Esophagus squamous epithelium (tissue), 4 donors: ENCODE results near the gene ID4.

Source experiments
- POLR2A ChIP-seq, 4 donors: fragments of 450-650 bp; IDR thresholded peaks; one replicate each; pipeline ENCODE4 v1.6.1; 2017; ENCODE audit warnings: antibody characterized with exemption in 4 of 4, mild to moderate bottlenecking in 4 of 4, moderate library complexity in 3 of 4
- TF ChIP-seq, protein P1 (sequence below), 6 experiments: fragments of 450-650 bp in 4 of 6; fragments of 200-600 bp in 2 of 6; sonication (generic) in 2 of 6; IDR thresholded peaks; one replicate each; pipeline ENCODE4 v1.5.1; 2016 to 2019; ENCODE audit warnings: antibody characterized with exemption in 6 of 6, mild to moderate bottlenecking in 4 of 6, moderate library complexity in 4 of 6

DNA sequence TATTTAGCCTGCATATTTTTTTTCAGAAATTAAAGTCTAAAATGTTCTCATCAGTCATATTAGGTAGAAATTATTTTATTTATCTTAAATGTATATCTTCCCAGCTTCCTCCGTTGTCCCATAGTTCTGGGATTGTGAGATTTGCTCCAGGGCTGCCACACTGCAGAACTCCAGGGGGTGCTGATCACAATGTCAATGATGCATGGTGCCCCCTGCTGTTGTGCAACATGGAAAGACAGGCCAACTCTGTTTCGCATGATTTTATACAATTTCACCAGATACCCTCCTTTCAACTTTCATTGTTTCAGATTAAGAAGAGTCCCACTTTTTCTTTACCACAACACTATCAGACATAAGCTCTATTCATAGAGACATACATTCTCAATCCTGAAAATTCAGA is 35.9 kb downstream of the ID4 start:
- TF ChIP-seq, protein P1, sequence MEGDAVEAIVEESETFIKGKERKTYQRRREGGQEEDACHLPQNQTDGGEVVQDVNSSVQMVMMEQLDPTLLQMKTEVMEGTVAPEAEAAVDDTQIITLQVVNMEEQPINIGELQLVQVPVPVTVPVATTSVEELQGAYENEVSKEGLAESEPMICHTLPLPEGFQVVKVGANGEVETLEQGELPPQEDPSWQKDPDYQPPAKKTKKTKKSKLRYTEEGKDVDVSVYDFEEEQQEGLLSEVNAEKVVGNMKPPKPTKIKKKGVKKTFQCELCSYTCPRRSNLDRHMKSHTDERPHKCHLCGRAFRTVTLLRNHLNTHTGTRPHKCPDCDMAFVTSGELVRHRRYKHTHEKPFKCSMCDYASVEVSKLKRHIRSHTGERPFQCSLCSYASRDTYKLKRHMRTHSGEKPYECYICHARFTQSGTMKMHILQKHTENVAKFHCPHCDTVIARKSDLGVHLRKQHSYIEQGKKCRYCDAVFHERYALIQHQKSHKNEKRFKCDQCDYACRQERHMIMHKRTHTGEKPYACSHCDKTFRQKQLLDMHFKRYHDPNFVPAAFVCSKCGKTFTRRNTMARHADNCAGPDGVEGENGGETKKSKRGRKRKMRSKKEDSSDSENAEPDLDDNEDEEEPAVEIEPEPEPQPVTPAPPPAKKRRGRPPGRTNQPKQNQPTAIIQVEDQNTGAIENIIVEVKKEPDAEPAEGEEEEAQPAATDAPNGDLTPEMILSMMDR (IDR thresholded peaks at IDR 0.05): no peak
- no peak for TF ChIP-seq POLR2A (IDR thresholded peaks at IDR 0.05)
